Stimulated activated CD4-positive, alpha-beta T cell treated with anti-CD3 and anti-CD28 coated beads, Interleukin-2, amount 100 ng/mL, for 48 hours (primary cell): ENCODE data around the gene NATD1.

ENCODE experiments used
- DNase-seq, 2 donors: peaks; one replicate each; pipeline ENCODE4 v3.0.0-alpha.2; 2020

NATD1 gene

GRCh38 chr17:21275047-21275578, 21.9 kb upstream of the NATD1 start:
- no peak for DNase-seq

- no peak for DNase-seq
Observed at GRCh38 chr17:21272881-21273792, 19.9 kb upstream of the NATD1 start.

- DNase-seq: no peak
Observed at GRCh38 chr17:21272250-21272649, 19.0 kb upstream of the NATD1 start.

GRCh38 chr17:21271454-21272183, 18.4 kb upstream of the NATD1 start:
- DNase-seq: no peak

- DNase-seq: no peak
Observed at GRCh38 chr17:21269394-21269793, 16.2 kb upstream of the NATD1 start.

GRCh38 chr17:21268596-21269188, 15.5 kb upstream of the NATD1 start:
- DNase-seq: no peak

- DNase-seq: no peak
Observed at GRCh38 chr17:21263376-21263775, 10.2 kb upstream of the NATD1 start.

- no peak for DNase-seq
Observed at GRCh38 chr17:21262259-21262993, 9.2 kb upstream of the NATD1 start.

GRCh38 chr17:21258593-21258992, 5.4 kb upstream of the NATD1 start:
- DNase-seq: no peak

- no peak for DNase-seq
Observed at GRCh38 chr17:21253646-21254441, 634 bp upstream of the NATD1 start.

- DNase-seq: no peak
Observed at GRCh38 chr17:21252289-21252795, 868 bp downstream of the NATD1 start.

GRCh38 chr17:21251337-21252010, 1.7 kb downstream of the NATD1 start:
- DNase-seq: no peak

- no peak for DNase-seq
Observed at GRCh38 chr17:21250854-21251253, 2.4 kb downstream of the NATD1 start.

- DNase-seq: no peak
Observed at GRCh38 chr17:21249920-21250703, 3.1 kb downstream of the NATD1 start.

GRCh38 chr17:21249086-21249795, 4.0 kb downstream of the NATD1 start:
- no peak for DNase-seq

GRCh38 chr17:21248500-21248899, 4.7 kb downstream of the NATD1 start:
- DNase-seq: no peak

- DNase-seq: no peak
Observed at GRCh38 chr17:21247552-21248258, 5.5 kb downstream of the NATD1 start.

GRCh38 chr17:21246698-21247097, 6.5 kb downstream of the NATD1 start:
- DNase-seq: no peak

GRCh38 chr17:21245639-21246084, 7.5 kb downstream of the NATD1 start:
- DNase-seq: no peak
